Hematopoietic multipotent progenitor cell treated with erythropoietin and hydrocortisone succinate and interleukin-3 and kit ligand, for 4 days (in vitro differentiated cells): Measurements from ENCODE around the gene CARMIL1.

Source experiments
- DNase-seq: peaks from one replicate; pipeline ENCODE4 v3.0.0-alpha.2; 2015

Gene CARMIL1

DNA sequence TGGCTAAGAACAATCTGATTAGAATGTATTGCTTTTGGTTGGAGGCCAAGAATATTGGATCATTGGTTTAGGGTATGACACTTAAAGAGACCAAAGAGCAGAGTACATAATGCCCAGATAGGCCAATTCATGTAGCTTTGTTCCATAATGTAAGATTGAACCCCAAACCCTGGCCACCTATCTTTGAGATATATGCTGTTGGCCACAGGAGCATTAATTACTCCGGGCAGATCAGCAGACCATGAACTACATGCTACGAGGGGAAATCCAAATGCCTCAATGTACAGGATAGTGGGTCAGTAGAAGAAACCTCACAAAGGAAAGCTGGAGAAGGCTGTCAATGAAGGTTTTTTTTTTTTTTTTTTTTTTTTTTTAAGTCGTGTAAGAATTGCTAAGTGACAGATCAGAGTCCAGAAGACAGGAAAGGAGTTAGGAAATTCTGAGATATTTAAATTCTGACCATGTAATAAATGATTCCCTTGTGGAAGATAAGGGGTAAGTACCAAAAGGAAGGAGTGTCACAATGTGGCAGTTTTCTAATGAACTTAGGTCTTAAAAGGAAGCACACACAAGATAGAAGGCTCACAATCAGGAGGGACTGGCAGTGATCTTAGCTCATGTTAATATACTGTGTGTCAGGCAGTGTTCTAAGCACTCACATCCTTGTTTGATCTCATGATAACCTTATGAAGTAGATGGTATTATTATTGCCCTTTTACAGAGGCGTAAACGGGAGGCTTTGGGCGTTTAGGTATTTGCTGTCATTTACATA is 61.4 kb downstream of the CARMIL1 start:
- no peak for DNase-seq

DNA sequence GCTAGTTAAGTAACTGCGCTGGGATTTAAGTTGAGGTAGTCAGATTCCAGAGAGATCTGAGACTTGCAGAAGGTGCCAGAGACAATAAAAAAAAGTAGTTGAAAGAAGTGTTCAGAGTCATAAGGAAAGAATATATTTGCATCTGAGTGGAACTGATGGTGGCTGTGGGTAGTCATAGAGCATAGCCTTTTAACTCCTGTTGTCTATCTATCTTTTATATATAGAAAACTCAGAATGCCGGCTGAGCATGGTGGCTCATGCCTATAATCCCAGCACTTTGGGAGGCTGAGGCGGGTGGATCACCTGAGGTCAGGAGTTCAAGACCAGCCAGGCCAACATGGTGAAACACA is 62.0 kb downstream of the CARMIL1 start:
- no peak for DNase-seq

DNA sequence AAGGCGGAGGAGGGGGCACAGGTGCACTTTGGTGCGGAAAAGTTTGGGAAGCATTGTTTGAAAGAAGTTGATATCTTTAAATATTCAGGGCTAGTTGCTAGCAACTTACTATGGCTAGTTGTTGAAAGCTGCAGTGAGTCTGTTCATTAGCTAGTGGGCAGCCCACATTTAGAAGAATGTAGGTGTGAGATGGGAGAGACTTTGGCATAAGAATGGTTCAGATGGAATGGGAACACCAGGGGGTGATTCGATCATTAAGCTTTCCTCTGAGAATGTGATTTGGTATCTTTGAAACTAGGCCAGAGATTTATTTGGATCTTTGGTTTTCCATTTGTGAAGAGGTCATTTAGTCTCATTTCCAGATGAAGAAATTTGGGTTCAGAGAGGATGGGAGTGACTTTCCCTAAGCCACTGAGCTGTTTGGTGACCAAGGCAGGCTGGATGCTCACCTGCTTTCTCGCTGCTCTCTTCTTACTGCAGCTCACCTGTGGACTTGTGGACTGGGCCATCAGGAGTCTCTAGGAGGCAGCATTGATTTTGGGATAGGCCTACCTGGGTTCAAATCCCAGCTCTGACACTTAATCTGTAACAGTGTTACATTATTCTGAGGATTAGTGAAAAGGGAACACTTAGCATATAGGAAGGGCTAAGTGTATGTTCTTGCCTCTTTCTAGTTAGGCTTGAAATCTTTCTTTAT is 62.9 kb downstream of the CARMIL1 start:
- no peak for DNase-seq

DNA sequence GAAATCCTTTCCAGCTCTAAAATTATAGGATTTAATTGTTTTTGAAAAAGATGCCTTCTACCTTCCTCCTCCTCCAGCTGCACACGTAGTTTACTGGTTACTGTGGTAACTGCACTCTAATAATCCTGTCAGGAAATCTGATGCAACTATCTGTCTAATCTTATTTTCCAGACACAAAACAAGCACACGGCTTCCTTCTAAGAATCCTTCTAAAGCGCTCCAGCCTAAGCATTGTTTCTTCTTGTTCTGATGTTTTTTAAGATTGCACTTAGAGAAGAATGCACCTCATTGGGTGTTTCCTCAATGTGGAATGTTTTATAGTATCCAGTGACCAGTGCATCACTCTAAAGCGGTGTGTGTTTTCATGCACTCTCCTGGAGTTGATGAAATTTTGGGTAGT is 63.6 kb downstream of the CARMIL1 start:
- DNase-seq, result peak; percentile 59

DNA sequence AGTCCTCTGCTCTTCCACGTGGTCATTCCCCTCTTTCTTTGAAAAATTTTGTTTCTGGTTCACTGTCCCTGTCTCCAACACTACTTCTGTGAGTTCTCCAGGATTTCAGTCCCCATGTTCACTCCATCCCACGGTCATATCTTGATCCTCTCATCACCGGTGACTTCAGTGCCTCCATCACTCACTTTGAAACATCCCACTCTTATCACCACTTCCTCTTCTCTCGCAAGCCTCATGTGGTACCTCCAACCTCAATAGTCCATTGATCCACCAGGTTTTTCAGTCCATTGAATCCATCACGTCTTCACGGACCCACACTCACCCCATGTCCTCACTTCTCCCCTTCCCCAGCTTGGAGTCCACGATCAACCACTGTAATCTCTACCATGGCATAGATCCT is 64.8 kb downstream of the CARMIL1 start:
- DNase-seq, result no peak

DNA sequence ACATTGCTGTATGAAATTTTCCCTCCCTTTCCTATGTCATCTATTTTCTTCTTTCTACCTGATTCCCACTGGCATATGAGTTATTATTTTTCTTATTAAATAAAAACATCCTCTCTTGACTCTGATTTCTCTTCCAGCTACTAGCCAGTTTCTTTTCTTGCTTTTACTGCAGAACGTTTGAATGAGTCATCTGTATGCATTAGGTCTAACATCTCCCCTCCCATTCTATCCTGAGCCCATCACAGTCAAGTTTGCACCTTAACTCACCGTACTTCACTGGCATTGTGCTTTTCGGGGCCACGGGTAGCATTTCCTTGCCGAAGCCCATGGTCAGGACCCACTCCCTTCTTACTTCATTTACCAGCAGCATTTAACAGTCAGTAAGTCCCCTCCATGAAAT is 65.7 kb downstream of the CARMIL1 start:
- no peak for DNase-seq

DNA sequence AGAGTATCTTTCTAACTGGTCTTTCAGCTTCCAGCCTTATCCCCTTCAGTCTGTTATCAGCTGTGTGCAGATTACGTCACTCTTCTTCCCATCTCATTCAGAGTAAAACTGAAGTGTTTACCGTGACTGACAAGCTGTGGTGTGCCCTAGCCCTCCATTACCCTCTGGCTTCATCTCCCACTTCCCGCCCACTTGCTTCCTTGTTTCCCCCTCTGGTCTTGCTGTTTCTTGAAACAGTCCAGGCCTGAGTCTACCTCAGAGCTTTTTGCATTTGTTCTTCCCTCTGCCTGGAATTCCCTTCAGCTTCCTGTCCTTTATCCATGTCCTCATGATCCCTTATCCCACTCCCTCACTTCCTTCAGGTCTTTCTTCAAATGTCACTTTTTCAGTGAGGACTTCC is 66.9 kb downstream of the CARMIL1 start:
- DNase-seq, result peak; percentile 49

DNA sequence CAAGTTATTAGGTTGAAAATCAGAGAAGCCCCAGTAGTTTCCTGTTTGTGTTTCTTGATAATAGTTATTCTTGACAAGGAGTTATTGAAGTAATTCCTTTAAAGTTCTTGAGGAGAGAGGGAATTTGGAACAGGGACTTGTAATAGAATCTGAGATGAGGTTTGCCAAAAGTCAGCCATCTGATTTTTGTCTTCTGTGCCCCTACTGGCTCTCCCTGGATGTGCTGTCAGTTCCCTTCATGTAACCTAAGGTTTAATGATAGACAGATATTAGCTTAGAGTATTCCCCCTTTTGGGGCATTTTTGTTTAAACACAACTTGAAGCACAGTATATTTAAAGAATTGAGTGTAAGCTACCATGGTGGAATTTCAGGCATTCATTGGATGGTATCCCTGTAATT is 71.4 kb downstream of the CARMIL1 start:
- DNase-seq, result no peak

DNA sequence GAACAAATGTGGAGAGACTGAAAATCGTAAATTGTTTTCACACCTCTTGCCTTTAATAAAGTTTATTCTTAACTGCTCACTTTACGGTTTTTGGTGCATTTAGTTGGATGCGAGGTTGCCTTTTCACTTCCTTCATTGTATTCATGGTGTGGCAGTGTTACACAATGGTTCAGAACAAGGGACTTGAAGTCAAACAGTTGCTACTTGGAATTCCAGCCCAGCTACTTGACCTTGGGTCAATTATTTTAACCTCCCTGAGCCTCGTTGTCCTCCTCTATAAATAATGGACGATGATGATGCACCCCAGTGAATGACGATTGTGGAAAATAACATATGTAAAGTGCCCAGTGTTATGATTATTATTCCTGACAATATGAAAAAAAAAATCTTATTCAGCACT is 72.3 kb downstream of the CARMIL1 start:
- no peak for DNase-seq

DNA sequence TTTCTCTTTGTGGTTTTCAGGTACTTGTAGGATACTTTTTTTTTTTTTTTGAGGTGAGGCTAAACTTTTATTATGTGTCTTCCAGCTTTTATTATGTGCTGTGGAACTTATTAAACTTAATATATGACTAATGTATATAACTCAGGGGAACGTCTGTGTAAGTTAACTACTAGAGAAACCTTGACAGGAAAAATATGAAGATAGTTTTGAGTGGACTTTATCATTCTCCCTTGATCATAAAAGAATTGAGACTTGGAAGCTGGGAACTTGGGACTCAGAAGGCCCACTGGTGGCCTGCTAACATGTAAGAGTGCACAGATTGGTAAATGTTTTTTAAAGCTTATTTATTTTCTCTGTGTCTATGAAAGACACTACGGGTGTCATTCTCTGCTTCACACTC is 73.1 kb downstream of the CARMIL1 start:
- DNase-seq, result no peak

DNA sequence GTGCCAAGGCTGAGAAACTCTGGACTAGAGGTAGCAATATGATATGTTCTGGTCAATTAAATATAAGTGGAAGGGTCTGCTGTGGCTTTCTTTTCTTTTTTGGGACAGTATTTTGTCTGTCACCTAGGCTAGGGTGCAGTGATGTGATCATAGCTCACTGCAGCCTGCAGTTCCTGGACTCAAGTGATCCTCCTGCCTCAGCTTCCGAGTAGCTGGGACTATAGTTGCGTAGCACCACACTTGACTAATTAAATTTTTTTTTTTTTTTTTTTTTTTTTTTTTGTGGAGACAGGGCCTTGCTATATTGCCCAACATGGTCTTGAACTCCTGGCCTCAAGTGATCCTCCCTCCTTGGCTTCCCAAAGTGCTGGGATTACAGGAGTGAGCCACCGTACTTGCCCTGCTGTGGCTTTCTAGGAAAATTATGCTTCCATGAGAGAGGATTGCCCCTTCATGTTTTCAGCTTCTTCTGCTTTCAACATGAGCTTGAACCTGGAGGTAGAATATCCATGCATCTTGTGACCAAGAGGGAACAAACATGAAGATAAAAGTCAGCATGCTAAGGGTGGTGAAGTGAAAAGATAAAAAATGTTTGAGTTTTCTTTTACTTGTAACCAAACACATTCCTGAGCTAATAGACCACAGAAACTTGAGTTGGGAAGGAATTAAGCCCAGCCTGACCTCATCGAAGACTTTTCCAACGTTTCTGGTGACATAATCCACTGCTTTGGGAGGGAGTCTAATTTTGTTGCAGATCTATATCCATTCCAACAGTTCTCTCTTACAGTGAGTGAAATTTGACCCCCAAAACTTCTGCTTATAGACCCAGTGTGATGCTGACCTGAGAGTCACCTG is 75.1 kb downstream of the CARMIL1 start:
- DNase-seq, result no peak

DNA sequence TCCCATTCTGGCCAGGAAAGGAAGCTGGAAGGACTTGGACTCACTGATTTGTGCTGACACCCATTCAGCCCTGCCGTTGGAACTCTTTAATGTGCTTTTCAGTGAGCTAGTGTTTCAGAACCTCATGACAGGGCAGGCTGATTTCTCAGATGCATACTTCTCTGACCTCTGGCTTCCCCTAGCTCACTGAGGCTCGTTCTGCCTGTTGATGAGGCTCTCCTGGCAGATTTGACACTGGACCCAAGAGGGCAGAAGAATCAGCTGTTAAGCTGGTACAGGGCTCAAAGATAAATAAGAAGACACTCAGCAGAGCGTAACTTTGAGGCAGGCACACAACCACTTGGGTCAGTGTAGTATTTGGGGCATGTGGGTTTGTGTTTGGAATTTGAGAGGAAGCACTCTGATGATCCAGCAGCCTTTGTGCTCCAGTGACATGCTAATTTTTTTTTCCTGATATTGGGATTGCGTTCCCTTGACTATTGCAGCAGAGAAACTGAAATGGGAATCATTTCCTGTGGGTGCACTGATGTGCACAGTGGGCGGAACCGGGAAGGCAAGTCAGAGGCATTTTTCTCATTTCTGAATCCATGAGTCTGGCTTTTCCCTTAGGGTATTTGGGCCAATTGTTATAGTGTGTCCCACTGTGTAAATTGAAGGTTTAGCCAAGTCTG is 80.2 kb downstream of the CARMIL1 start:
- no peak for DNase-seq

DNA sequence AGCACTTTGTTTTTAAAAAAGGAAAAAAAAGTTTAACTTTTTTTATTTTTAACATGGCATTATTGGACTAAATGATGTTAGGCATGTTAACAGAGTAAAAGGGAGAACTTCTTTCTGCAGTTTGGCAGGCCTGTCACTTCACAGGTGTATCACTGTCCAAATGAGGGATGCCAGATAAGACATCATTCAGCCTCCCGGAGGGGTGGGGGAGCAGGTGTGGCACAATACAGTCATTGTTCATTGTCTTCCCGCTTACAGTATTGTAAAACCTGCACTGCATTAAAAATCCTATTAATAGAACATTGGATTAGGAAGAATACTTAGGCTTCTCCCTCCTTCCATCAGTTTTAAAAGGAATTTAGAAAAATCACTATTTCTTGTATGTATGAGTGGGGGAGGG is 80.7 kb downstream of the CARMIL1 start:
- no peak for DNase-seq

DNA sequence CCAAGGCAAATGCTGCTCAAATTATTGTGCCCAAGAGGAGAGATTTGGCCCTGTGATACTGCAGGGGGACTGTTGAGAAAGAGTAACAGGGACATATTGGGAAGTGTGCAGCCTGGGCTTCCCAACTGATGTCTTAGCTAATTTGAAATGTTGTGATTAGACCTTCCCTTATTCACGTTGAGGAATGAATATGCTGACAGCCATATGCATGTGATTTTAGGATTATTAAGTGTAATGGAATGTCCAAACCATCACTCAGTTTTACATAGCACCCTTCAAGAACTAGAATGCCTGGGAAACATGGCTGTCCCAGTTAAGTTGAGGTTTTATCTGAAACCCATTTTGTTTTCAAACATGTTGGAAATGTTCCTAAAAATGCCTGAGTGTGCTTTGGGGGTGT is 81.4 kb downstream of the CARMIL1 start:
- DNase-seq, result no peak

DNA sequence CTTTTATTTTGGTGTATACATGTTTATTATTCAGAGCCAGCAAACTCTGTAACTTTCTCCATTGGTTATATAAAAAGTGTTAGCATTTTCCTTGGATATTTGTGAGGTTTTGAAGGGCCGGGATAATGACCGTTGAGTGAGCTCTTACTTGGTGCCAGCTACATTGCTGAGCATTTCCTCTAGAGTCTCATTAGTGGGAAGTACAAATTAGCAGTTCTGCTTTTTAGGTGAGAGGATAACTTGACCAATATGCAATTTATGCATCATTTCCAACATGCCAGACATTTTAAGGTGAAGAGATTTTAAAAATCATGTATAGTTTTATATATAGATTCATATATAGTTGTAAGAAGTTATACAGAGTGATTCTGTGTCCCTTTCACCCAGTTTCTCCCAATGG is 84.3 kb downstream of the CARMIL1 start:
- peak; percentile 27 for DNase-seq

DNA sequence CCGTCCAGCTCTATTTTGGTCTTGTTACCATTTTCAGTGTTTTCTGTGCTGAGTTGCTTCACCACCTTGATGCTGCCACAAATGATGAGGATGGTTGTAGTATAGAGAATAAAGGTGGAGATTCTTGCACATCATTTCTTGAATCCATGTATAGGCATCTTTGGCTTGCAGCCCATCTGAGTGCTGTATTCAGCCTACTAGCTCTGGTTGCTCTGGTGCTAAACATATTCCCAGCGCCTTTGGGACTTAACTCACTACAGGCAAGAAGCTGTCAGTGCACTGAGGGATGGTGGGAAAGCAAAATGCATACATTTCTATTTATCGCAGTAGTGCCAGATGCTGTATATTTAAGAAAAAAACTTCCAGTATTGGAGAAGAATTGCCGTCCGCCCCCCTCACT is 86.0 kb downstream of the CARMIL1 start:
- no peak for DNase-seq

DNA sequence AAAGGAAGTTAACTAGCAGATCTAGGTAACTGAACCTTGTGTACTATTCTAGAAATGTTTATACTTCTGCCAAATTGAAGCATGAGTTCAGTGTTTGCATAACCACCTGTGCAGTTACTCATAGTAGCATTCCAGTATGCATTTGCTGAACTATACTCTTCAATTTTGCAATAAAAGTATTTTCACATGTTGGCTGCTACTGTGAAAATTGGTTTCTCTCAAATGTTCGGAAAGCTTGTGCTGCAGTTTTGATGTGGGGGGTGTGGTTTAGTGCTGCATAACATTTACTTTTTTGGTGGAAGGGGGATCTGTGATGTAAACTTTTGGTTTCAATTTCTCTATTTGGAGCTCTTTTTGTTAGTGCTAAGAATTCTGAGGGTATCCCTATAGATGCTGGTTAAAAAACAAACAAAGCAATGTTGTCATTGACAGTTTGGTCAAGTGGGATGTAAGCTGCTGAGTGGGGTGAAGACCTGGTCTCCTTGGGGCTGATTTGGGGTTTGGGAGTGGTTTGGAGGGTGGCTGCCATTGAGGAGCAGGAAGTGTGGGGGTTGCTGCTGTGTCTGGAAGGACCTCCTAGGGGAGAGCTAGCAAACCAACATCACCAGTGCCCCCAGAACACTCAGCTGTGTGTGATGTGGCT is 87.8 kb downstream of the CARMIL1 start:
- DNase-seq, result peak; percentile 24

DNA sequence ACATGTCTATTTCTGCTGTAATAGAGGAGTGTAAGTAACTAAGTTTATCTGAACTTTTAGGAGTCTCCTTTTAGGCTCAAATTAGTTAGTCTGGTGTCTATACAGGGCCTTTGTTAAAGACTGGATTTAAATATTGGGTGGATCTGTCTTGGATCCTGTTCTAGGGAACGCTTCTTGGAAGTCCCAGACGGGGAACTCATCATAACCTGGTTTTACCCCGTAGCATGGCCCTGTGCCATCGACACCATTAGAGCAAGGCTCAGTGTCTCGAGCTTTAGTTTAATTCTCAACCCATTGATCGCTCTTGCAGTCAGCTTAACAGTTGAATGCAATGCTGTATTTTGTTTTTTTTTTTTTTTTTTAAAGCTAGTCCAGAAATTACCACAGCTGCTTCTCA is 89.9 kb downstream of the CARMIL1 start:
- no peak for DNase-seq

DNA sequence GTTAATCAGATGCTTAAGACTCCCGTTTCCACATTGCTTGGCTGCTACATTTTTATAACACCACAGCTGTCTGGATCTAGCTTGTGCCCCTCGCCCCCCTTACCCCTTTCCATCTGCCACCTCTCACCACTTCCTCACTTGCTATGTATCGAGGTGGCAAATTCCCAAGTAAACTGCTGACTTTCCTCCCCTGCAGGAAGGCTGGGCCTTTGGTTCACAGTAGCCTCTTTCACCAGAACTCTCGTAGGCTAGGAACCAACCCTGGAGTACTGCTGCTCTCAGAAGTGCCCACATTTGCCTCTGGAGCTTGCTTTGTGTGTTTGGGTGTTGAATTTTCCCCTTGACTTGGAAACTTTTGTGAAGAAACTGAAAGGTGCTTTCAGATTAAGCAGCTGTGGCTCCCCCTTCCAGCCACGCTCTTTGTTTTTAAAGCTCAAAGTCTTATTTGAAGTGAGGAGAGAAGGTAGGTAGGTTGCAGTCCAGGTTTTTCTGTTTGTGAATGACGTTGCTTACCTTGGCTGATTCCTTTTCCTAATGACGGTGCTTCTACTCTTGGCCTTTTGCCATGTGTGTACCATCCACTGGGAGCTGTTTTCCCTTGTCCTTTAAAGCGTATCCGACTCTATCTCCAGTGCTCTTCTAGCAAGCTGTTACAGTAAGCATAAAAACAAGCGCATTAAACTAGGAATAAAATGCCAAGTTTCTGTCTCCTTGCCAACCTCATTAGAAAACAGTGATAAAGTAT is 90.4 kb downstream of the CARMIL1 start:
- peak; percentile 44 for DNase-seq

DNA sequence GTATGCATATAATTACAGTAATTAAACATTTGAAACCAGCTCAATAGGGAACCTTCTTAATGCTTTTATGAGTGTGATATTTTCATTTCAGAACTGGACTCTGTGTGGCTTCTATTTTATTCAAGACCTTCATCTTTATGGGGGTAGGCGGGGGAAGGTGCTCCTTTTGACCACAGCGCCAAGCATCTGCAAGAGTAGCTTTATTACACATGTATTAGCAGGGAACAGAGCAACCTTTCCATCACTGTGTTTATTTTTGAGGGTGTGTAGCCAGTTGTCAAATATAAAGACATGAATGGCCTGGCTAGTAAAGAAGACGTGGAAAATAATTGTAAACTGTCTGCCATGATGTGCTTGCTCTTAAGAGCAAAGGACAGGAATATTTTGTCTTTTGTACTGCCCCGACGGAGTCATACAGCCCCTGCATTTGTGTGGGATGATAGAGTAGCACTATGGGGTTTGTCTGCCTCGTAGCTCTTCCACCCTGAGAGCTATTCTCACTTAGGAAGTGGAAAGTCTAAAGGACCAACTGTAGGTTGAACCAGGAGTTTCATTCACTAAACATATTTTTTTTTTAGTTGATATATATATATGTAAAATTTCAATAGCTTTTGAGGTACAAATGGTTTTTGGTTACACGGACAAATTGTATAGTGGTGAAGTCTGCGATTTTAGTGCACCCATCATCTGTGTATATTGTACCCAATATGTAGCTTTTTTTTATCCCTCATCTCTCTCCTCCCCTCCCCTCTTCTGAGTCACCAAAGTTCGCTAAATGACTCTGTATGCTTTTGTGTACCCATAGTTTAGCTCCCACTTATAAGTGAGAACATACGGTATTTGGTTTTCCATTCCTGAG is 91.2 kb downstream of the CARMIL1 start:
- DNase-seq, result no peak

DNA sequence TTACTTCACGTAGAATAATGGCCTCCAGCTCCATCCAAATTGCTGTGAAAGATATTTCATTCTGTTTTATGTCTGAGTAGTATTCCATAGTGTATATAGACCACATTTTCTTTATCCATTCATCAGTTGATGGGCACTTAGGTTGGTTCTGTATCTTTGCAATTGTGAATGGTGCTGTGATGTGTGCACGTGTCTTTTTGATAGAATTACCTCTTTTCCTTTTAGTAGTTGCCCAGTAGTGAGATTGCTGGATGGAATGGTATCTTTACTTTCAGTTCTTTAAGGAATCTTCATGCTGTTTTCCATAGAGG is 91.8 kb downstream of the CARMIL1 start:
- DNase-seq, result no peak
